Measurements from ENCODE around the gene GPR87.

Gene GPR87

DNA sequence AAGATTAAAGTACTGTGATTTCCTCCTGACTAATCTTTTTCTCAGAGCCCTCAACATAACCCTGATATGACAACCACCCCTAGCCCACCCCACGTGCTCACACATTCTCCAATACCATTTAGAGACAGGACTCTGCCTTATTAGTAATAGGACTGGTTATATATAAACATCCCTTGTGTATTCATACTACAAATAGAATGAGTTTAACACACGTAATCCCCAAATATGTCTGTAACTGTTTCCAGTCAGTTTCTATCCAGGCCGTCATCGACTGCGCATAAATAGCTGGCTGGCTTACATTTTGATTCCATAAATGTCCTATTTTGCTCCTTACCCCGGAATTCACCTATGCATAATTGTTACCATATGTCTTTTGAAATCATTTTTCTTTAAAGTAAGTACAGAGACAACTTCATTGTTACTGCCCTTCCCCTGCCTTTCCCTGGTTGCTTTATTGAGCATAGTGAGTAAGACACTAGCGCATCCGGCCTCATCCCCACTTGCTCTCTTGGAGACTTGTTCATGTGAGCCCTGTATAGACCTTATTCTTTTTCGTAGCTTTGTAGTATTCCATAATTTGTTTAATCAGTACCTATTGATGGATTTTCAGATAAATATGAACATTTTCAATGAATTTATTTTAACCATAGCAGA, 34.8 kb downstream of the GPR87 start:
- no peak for DNase-seq

GRCh38 chr3:151278230-151278629, 38.4 kb downstream of the GPR87 start, which contains the start of gene P2RY14:
Gene P2RY14 (minus strand): TSS chr3:151278542. CDS start chr3:151214316, 64,226 bp downstream.
- no peak for DNase-seq

DNA sequence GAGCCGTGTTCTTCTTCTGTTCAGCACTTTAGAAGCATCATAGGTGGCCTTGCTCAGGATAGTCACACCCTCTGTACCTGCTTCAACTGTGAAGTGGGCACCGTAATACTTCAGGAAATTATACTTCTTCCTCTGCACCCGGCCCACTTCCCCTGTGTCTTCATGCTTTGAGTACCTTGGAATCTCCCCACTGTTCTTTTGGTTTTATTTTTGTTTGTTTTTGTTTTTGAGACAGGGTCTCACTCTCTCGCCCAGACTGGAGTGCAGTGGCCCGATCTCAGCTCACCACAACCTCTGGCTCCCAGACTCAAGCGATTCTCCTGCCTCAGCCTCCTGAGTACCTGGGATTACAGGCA, 40.0 kb downstream of the GPR87 start:
- DNase-seq = no peak

DNA sequence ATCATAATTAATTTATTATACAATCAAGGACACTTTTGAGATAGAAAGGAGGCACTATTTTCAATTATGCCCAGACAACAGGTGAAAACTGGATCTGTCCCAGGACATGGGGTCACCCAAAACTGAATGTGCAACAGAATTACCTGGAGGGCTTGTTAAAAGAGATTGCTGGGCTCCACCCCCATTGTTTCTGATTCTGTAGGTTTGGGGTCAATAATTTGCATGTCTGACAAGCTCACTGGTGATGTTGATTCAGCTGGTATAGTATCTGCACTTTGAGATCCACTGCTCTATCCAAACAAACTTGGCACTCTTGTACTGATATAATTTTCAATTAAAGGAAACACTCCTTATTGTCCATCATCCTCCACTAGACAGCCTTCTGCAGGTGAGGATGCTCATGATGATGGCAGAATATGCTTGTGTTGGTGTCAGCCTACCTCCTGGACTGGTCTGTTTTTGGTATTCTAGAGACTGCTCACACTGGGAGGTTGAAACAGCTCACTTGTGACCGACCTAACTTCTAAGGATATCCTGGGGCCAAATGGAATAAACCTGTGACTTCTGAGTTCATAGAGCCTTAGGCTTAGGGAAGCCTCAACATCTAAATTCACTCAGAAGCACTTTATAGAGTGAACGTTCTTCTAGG, 40.5 kb downstream of the GPR87 start:
- no peak for DNase-seq

DNA sequence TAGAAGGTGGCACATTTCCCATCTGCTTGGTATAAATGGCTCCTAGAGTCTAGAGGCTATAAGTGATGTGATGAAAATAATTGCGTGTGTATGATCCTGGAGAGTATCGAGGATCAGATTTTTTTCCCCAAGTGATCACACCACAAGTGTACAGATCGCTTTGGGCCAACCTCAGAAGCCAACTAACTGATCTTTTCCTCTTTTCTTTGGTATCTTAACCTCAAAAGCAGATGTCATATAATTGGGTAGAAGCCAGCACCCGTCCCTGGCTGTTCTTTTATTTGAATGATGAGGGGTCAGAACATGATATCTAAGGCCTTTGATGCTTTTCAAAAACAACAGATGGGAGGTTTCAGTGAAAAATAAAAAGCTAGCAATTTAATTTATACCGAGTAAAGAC, 41.5 kb downstream of the GPR87 start:
- no peak for DNase-seq

- DNase-seq = no peak
Measured at GRCh38 chr3:151269631-151270030, 47.0 kb downstream of the GPR87 start.

DNA sequence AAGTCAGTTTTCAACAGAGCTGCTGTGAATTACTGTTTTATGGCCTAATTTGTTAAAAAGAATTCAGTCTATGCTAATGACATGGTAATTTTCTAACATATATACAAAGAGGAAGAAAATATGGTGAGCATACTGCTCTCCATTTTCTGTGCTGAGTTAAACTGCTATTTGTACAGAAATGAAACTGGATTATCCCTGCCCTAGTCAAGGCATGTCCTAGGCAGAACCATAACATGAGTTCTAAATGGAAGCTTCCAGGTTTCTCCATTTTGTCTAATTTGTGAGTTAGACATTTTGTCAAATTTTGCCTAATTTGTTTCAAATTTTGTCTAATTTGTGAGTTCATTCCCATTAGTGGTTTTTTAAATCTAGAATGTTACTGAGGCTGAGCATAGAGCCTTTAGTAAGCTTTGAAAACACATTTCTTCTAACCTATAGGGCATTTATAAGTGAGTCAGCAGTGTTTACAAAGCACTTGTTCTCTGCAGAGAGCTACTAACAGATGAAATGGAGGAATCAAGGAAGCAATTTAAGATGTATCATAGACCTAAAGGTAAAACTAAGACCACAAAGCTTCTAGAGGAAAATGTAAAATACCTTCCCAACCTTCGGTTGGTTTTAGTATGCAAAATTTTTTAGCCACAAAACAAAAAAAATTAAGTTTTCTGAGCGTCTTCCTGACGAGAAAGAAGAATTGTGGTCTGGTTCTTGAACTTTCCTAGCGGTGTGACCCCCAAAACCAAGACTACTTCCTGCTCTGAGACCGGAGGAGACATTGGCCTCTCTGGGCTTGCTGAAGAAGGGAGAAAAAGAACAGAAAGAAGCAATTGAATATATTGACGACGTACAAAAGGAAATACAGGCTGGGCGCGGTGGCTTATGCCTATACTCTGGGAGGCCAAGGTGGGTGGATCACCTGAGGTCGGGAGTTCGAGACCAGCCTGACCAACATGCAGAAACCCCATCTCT, 48.1 kb downstream of the GPR87 start:
- no peak for DNase-seq

GRCh38 chr3:151267066-151267465, 49.6 kb downstream of the GPR87 start:
- no peak for DNase-seq

DNA sequence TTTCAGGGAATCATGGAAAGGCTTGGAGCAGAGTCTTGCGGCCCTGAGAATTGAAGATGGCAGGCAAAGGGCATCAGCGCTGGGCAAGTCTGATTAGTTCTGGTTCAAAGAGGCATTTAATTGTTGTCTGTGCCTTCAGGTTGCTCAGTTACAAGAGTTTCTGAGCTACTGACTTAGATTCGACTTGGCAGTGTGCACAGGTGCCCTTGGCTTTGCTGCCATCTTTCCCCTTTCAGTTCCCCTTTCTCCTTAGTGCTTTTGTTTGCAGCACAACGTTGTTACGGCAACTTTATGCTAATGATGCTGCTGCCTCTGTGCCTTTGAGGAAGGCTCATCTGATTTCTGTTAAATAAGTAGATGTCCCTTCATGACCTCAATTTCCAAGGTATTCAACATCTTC, 50.8 kb downstream of the GPR87 start:
- DNase-seq = no peak

GRCh38 chr3:151265166-151265565, 51.5 kb downstream of the GPR87 start:
- no peak for DNase-seq

- DNase-seq = no peak
Measured at GRCh38 chr3:151264605-151265004, 52.0 kb downstream of the GPR87 start.

- no peak for DNase-seq
Measured at GRCh38 chr3:151262871-151263525, 53.6 kb downstream of the GPR87 start.

DNA sequence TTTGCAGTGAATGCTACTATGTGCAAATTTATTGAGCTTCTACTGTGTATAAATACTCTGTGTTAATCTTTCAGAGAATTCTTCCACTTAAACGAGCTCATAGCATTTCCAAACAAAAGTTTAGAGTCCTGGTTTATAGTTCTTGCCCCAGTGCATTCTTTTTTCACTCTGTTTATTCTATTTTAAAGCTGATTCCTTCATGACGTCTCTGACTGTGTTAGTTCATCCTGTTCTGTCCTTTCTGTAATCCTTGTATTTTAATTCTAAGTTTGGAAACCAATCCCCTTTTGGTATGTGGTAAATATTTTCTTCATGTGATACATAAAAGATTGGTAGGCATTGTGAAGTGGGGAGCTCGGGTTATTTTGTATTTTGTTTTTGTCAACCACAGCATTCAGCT, 57.0 kb downstream of the GPR87 start:
- no peak for DNase-seq

DNA sequence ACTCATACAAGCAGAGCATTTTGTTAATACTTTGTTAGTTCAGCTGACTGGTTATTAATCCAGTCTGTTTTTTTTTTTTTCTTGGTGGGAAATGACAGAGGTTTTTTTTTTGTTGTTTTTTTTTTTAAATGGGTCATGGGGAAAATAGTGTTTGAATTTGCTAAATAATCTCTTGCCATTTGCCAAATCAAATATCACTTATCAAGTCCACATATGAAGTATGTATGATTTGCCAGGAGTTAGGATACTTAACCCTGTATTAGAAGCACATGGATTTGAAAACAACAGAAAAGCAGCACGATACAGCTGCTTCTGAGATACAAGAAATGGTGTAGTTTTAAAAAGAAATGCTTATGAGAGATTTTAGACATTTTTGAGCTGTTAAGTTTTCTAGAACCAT, 59.9 kb downstream of the GPR87 start:
- DNase-seq = no peak

- no peak for DNase-seq
Measured at GRCh38 chr3:151248772-151249337, 67.8 kb downstream of the GPR87 start.

All from NCI-H524 treated with DMSO at 0.1 percent for 48 hours (cell line).